Activated T-cell treated with anti-CD3 and anti-CD28 coated beads for 24 hours (primary cell): Measurements from ENCODE around the gene ZNF75A.
"Not testable (repeated sequence)": the region's sequence is repeated elsewhere in the genome, so short reads cannot be mapped to it uniquely, and the experiment has no call there.

ENCODE experiments used
- DNase-seq: peaks from one replicate; pipeline ENCODE4 v3.0.0-alpha.2; 2020; ENCODE audit warnings: low read depth

ZNF75A gene

DNA sequence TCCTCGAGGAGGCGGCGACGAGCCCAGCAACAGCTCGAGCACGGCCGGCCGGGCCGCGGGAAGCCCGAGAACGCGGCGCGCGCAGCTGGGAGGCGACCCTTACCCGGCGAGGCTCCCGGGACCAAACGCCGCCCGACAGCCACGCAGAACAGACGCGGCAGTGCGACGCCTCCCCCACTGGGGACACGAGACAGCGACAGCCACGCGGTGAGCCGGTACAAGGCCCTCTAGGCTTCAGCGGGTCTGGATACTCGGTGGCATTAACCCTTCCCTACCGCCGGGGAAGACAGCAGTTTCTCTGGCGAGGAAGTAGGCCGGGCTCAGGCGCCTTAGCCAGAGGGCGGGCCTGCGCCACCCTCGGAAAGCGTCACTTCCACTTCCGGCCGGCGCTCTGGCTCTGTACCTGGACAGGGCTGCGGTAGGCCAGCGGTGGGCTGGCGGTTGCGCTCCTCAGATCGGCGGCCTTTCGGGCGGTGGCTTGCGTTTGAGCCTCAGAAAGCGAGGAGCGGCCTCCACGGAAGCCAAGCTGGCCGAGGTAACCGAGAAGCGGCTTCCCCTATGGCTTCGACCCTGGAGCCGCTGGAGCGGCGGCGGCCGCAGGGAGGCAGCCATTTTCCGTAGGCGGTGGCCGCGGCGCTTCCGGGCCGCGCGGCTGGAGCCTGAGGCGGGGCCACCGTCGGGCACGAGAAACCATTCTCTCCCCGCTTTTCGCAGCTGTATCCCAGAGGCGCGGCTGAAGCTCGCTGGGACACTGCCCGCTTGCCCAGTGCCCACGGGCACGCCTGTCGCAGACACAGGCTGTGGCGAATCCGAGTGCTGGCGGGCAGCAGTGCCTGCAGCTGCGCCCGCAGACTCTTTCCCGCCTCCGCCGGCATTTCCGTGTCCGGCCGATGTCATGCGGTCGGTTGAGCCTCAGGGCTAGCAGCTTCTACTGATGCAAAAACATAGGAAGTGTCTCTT lies at the start of gene ZNF75A, which contains the start of gene TIGD7:
Gene ZNF75A (plus strand): TSS at position 389 of the 960 bp plus-strand sequence. CDS start 2,932 bp downstream, outside the sequence.
Gene TIGD7 (minus strand): TSS at position 322 of the 960 bp plus-strand sequence. CDS start 4,816 bp downstream, outside the sequence.
- DNase-seq: peak; percentile 75

DNA sequence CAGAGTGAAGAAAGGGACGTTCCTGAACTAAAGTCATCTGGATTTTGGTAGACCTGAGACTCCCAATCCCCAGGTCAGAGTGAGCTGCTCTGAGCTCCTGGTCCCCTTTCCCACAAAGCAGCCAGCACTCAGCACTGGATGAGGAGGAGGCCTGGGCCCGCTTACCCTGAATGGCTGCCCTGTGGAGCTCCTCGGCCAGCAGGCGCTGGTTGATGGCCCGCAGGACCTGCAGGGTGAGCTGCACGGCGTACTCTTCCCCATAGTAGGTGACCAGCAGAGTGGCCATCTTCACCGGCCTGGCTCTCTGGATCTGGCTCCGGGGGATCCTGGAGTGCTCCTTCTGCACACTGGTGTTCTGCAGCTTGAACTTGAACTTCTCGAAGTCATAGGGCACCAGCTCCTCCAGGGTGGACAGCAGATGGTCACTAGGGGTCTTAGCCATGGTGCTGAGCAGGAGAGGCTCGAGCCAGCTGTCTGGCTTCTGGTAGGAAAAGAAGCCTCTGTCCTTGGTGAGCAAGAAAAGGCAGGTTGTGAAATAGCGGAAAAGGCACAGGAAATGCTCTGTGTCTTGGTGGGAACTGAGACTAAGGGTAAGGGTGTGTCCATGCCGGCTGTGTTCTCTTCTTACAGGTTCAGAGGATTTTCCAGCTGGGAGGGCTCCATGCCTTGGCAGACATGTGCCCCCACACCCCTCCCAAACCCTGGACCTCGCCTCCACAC lies 49.0 kb upstream of the ZNF75A start, which contains the start of gene MEFV:
Gene MEFV (minus strand): TSS at position 488 of the 720 bp plus-strand sequence. CDS start 46 bp downstream, at position 442.
- no peak for DNase-seq

DNA sequence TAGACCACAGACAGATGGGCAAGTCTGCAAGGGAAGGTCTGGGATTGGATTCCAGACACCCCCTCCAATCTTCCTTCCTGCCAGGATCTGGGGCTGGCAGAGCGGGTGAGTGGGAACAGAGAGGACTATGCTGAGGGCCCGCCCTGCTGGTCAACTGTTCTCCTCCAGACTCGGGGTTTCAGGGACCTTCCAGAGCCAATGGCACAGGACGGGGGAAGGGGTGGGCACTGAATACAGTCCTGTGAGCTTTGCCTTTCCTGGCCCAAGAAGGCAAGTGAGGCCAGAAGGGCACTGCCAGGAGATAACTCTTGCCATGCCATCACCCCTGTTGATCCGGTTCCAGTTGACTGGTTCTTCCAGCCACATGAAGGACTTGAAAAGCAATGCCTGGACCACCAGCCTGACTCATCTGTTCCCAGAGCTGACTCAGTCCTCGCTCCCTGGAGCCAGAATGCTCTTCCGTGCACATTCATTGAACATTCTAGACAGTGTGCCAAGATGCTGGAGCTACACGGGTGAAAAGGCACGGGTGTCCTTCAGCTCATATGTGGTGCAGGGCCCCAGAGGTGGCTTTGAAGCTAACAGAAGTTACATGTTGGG lies 48.3 kb upstream of the ZNF75A start:
- DNase-seq: no peak

DNA sequence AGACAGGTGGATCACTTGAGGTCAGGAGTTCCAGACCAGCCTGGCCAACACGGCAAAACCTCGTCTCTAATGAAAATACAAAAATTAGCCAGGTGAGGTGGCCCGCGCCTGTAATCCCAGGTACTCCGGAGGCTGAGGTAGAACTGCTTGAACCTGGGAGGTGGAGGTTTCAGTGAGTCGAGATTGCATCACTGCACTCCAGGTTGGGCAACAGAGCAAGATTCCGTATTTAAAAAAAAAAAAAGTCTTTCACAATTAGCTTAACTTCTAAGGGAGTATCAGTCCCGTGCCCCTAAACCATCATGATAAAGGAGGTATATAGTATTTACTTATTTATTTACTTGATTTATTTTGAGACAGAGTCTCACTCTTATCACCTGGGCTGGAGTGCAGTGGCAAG lies 45.5 kb upstream of the ZNF75A start:
- no peak for DNase-seq

DNA sequence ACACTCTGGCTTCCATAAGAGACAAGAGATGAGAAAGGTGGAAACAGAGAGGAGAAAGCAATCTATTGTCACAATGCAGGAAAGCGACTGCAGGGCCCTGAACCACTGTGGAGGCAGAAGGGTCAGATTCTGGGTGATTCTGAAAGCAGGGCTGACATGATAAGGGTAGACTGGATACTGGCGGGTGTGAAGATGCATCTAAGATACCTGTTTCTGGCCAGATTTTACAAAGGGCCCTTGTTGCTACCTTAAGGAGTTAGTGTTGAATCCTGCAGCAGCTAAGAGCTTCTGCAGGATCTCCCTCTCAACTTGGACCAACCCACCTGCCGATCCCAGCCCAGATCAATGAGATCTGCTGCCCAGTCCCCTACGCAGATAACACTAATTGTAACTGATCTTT lies 42.8 kb upstream of the ZNF75A start:
- no peak for DNase-seq

DNA sequence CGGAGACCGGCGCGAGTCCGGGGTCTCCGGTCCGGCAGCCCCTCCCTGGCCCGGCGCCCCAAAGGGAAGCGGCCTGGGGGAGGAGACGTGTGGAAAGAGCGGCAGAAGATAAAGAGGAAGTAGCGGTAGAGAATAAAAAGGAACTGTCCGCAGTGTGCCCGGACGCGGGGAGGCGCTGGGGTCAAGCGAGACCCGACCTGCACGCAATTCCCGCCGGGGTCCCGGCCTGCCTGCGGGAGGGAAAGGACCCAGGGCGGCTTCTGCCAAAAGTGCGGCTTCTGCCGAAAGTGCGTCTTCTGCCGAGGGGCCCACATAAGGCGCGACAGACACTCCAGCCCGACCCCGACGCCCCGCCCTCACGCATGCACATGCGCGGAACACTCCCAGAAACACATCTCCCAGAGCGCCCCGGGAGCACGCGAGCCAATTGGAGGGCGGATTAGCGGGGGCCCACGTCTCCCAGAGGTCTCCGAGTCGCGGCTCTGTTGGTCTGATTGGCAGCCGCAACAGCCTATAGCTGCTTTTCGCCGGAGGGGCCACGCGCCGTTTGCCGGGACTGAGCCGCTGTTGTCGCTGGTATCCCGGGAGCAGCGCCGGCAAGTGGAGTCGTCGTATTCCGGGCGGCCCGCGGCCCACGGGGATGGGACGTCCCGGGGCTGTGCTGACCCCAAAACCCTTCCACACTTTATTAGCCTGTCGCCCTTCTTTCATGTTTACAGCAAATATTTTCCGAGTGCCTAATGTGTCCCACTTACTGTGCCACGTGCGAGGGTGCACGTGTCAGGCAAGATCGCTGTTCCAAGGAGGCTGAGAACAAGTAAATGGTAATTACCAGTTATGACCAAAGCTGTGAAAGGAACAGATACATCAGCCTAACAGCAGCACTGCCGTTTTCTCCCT lies 40.9 kb upstream of the ZNF75A start:
- peak; percentile 98 for DNase-seq

DNA sequence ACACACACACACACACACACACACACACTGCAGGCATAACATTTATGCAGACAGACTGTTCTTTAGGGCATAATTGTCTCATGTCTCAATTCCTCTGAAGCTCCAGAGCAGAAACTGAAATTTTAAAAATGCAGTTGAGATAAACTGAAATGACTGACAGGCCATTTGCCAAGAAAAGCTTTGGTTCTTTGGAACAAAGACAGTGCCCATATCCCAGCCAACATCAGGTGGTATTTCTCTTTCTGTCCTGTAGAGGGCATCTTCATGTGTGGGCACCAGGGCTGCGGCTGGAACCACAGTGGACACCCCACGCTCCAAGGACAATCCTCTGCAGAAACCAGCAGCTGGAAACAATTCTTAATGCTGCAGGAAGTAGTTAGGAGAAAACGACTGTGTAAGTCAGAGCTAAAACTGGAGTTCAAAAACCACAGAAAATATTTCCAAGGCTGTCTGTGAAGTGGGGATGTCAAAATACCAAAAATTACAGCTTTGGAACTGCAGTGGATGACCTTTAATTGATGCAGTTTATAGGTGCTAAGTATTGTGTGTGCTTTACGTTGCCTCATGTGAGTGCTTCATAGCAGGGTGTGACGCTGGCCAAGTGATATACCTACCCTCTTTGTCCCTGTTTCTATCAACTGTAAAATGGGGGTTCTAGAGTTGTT lies 38.3 kb upstream of the ZNF75A start:
- no peak for DNase-seq

DNA sequence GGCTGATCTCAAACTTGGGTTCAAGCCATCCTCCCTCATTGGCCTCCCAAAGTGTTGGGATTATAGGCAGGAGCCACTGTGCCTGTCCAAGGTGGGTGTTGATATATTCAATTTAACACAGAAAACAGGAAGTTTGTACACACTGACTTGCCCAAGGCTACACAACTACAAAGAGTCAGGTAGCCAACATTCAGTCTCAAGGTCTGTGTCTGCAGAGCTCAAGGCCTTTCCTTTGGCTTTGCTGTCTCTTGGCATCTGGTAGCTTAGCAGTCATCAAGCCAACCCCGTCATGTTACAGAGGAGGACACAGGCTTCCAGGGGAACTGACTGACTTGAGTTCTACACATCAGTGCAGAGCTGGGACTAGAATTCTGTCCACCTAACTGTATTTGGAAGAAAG lies 37.0 kb upstream of the ZNF75A start:
- DNase-seq: no peak

DNA sequence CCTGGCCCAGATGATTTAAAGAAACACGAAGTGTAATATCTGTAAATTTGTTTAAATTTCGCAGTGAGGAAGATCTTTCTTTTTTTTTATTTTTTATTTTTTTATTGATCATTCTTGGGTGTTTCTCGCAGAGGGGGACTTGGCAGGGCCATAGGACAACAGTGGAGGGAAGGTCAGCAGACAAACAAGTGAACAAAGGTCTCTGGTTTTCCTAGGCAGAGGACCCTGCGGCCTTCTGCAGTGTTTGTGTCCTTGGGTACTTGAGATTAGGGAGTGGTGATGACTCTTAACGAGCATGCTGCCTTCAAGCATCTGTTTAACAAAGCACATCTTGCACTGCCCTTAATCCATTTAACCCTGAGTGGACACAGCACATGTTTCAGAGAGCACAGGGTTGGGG lies 34.6 kb upstream of the ZNF75A start:
- not testable (repeated sequence) for DNase-seq

DNA sequence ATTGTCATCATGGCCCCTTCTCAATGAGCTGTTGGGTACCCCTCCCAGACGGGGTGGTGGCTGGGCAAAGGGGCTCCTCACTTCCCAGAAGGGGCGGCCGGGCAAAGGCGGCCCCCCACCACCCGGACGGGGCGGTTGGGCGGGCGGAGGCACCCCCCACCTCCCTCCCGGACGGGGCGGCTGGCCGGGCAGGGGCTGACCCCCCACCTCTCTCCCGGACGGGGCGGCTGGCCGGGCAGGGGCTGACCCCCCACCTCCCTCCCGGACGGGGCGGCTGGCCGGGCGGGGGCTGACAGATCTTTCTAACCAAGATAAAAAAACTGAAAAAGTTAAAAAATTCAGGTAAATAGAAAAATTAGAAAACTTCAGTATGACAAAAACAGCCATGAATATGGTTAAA lies 34.0 kb upstream of the ZNF75A start:
- not testable (repeated sequence) for DNase-seq

DNA sequence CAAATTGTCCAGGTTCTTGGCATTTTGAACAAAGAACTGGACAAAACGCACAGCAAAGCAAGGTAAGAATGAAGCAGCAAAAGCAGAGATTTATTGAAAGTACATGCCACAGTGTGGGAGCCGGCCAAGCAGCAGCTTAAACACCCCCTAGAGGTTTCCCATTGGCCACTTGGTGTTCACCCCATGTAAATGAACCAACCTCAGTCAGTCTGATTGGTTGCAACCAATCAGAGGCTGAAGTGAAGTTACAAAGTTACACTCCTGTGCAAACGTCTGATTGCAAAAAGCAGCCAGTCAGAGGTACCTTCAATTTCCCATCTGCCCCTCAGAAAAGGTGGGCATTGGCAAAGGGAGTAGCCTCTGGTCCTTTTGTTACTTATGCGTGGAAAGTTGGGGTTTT lies 30.8 kb upstream of the ZNF75A start:
- DNase-seq: no peak

DNA sequence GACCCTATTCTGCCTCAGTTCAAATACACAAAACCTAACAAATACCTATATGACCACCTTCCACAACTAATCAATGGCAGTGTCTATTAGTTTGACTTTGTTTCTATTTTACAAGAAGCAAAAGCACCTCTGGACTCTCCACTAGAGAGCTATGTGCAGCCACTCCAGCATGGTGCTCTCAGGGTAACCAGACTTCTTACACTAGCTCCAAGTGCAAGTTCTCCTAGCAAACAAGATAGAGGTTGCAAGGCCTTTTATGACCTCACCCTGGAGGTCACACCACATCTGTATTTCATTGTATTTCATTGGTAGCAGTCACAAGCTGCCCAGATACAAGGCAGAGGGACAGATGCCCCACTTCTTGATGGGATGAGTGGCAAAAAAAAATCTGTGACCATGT lies 30.4 kb upstream of the ZNF75A start:
- DNase-seq: no peak

DNA sequence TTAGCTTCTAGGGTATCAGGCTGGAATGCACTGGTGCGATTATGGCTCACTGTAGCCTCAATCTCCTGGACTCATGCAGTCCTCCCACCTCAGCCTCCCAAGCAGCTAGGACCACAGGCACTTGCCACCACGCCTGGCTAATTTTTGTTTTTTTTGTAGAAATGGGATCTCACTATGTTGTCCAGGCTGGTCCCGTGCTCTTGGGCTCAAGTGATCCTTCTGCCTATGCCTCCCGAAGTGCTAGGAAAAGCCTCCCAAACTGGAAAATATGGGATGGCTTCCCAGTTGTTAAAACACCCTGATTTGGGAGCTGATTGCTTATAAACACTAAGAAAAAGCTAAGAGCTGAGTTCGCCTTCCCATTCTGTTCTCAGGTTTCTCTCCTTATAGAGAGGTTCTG lies 28.6 kb upstream of the ZNF75A start:
- DNase-seq: no peak

DNA sequence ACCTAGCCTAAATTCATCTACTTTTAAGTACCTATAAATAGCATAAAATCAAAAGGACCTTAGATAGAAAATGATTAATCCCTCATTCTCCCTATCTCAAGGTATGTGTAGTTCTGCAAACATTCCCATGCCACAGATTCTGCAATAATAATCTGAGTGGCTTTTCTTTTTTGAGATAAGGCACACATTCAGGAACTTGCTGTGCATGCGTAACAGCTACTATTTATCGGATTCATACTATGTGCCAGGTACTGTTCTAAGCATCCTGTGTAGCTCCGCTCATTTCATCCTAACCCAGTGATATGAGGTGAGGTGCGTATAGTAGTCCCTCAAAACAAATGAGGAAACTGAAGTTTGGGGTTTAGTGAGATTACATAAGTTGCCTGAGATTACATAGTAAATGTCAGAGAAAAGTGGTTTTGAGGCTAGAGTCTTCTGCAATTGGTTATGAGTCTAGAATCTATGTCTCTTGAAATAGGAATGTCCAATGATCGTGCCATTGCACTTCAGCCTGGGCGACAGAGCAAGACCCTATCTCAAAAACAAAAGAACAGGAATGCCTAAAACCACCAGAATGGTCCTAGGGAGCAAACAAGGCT lies 24.0 kb upstream of the ZNF75A start:
- DNase-seq: no peak

DNA sequence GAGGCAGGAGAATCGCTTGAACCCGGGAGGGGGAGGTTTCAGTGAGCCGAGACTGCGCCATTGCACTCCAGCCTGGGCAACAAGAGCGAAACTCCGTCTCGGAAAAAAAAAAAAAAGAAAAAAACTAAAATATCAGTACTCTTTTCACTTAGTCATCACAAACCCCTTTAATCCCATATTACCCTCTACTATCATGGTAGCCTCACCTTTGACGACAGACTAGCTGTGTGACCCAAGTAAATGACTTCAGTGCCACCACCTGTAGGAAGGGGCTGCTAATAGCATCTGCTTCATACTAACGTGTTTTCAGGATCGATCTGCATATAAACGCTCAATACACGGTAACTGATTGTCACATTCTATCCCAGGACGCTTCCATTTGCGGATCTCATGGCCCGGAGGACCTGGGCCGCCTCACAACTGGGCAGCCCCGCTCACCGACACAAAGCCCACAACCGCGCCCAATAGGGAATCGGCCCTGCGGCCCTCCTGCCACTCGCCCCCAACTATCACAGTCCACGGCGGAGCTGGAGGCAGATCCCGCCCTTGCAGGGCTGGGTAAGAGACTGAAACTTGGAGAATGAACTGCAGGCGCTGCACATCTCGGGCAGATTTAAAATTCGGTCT lies 23.1 kb upstream of the ZNF75A start:
- DNase-seq: no peak

DNA sequence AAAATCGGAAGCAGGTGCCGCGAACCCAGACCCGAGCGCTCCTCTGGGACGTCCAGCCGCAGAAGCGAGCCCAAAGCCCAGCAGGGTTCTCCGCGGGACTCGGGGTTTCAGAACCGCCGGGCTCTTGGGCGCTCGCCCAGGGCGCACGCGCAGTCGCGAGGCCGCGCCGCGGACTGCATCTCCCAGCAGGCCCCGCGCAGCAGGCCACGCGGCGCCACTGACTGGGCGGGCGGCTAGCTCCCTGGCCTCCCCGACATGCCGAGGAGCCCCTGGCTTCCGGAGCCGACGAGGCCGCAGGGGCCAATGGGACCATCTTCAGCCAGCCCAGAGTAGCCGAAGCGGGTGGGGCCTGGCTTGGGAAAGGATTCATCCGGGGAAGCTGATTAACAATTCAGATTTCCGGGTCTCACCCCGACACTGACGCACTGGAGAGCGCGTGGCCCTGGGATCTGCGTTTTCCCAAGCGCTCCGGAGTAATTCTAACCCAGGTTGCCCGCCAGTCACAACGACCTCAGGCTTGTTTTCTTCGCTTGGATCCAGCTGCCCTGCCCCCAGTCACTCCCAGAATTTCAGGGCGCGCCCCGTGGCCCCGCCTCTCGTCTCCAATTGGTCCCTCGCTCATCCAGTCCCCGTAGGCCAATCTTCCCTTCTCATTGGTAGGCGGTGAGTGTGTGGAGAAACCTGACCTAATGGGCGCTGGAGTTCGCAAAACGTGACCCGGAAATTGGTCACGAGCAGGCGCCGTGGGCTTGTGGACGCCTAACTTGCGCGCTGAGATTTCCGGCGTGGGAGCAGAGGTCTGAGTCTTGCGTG lies 22.4 kb upstream of the ZNF75A start, which contains the start of gene ZNF263:
Gene ZNF263 (plus strand): TSS at position 762 of the 813 bp plus-strand sequence. CDS start 328 bp downstream, outside the sequence.
- peak; percentile 90 for DNase-seq

DNA sequence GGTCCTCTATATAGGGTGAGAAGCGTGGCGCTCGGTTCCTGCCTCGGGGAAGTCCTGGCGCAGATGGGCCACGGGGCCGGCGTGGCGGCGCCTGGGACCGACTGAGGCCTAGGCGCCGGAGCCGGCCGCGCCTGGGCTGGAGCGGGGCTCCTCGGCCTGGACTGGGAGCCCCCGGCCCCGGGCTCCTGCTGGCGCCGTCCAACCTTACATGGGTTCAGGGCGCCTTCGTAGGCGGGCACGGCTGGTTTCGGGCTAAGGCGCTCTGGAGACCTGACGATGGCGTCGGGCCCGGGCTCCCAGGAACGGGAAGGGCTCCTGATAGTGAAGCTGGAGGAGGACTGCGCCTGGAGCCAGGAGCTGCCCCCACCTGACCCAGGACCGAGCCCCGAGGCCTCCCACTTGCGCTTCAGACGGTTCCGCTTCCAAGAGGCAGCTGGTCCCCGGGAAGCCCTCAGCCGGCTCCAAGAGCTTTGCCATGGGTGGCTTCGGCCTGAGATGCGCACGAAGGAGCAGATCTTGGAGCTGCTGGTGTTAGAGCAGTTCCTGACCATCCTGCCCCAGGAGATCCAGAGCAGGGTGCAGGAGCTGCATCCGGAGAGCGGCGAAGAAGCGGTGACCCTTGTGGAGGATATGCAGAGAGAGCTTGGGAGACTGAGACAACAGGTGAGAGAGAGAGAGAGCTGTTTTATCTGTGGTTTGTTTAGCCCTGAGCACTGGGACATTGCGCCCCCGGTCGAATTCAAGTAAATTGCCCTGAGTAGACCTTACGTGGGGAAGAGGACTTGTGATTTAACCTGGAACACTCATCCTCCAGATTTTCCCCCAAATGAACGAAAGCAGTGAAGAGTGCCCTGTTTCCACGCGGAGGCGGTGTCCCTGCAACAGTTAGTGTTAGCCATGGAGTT lies 21.5 kb upstream of the ZNF75A start:
- no peak for DNase-seq

DNA sequence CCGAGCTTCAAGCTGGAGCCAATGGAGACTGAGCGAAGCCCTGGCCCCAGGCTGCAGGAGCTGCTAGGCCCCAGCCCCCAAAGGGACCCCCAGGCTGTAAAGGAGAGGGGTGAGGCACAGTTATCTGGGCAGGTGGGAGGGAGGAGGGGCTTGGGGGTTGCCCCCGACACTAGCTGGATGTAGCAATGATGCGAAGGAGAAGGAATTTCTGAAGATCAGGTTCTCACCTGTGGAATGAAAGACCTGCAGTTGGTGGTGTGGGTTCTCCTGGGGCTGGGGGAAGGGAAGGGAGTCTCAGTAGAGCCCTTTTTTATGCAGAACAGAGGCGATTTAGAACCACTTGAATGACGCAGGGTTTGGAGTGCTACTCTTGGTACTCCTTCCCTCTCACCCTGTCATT lies 20.2 kb upstream of the ZNF75A start:
- no peak for DNase-seq
